AG09319 (cell line): ENCODE data around the gene RNU5D-1.
"Not testable (repeated sequence)": the region's sequence is repeated elsewhere in the genome, so short reads cannot be mapped to it uniquely, and the experiment has no call there.

Experiments
- DNase-seq: peaks from one replicate; pipeline ENCODE4 v3.0.0-alpha.2; 2010; ENCODE audit warnings: low read depth; ENCODE audit errors: extremely low read depth
- CTCF ChIP-seq: IDR thresholded peaks from 2 replicates; pipeline ENCODE4 v1.5.1; 2011; ENCODE audit warnings: low read depth, mild to moderate bottlenecking, inconsistent platforms, low read length, moderate library complexity

Gene RNU5D-1

GRCh38 chr1:44743211-44743610 lies 12.2 kb upstream of the RNU5D-1 start:
- DNase-seq, result no peak
- TF ChIP-seq CTCF, result no peak

GRCh38 chr1:44740179-44740617 lies 9.2 kb upstream of the RNU5D-1 start:
- TF ChIP-seq CTCF, result no peak
- no peak for DNase-seq

GRCh38 chr1:44739307-44740178 lies 8.6 kb upstream of the RNU5D-1 start, which contains the start of gene KIF2C:
Gene KIF2C, plus strand, starts transcription at chr1:44739837. Its CDS starts 96 bp downstream, at chr1:44739933.
- DNase-seq, result peak; percentile 92
- no peak for TF ChIP-seq CTCF

GRCh38 chr1:44738953-44739306 lies 8.0 kb upstream of the RNU5D-1 start:
- not testable (repeated sequence) for DNase-seq

DNA sequence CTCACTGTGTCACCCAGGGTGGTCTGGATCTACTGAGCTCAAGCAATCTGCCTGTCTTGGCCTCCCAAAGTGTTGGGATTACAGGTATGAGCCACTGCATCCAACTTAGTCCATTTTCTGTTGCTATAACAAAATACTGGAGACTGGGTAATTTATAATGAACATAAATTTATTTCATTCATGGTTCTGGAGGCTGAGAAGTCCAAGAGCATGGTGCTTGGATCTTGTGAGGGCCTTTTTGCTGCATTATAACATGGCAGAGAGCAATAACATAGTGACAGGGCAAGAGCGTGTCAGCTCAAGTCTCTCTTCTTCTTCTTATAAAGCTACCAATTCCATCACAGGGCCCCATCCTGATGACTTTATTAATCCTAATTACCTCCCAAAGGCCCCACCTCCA lies 5.0 kb upstream of the RNU5D-1 start:
- DNase-seq, result no peak
- no peak for TF ChIP-seq CTCF

- no peak for DNase-seq
- TF ChIP-seq CTCF, result no peak
These were observed 2.8 kb upstream of the RNU5D-1 start for GRCh38 chr1:44733784-44734183.

GRCh38 chr1:44733365-44733764 lies 2.4 kb upstream of the RNU5D-1 start:
- DNase-seq, result no peak

More at GRCh38 chr1:44733365-44733764, 2.4 kb upstream of the RNU5D-1 start:
- no peak for TF ChIP-seq CTCF
